Small intestine (tissue), 7 donors: ENCODE results near the gene FBXW8. TPM values are rescaled to one million over a fixed set of nuclear protein-coding genes. Genes with fewer than 3 reads are reported as not detected.

Experiments
- DNase-seq, 2 donors: peaks; one replicate each; pipeline versions ENCODE4 v3.0.0 to v3.0.0-alpha.2; 2013
- FAIRE-seq: peaks from 2 replicates; lab custom pipeline; 2012; peaks lifted over from hg19 to GRCh38; lab: Jason Lieb, UNC
- H3K27ac ChIP-seq, 3 donors: one replicate each; pipeline ENCODE4 v1.5.1; 2013; ENCODE audit warnings: low read length in 2 of 3, mild to moderate bottlenecking in 2 of 3, control low read depth in 1 of 3, inconsistent platforms in 1 of 3, low read depth in 1 of 3, moderate library complexity in 1 of 3
- H3K27me3 ChIP-seq, 3 donors: one replicate each; pipeline ENCODE4 v1.6.1; 2013; ENCODE audit warnings: low read length in 3 of 3, inconsistent platforms in 1 of 3; ENCODE audit not compliant: control insufficient read depth in 3 of 3, insufficient read depth in 3 of 3
- H3K36me3 ChIP-seq, 3 donors: one replicate each; pipeline ENCODE4 v1.6.1; 2013; ENCODE audit warnings: low read length in 3 of 3, inconsistent platforms in 1 of 3, low read depth in 1 of 3, mild to moderate bottlenecking in 1 of 3, moderate library complexity in 1 of 3; ENCODE audit not compliant: control insufficient read depth in 3 of 3, insufficient read depth in 2 of 3
- H3K4me1 ChIP-seq, 3 donors: one replicate each; pipeline ENCODE4 v1.6.1; 2013; ENCODE audit warnings: low read length in 2 of 3, inconsistent platforms in 1 of 3, low read depth in 1 of 3, mild to moderate bottlenecking in 1 of 3, moderate library complexity in 1 of 3; ENCODE audit not compliant: control insufficient read depth in 3 of 3, insufficient read depth in 2 of 3
- H3K4me3 ChIP-seq, 3 donors: one replicate each; pipeline ENCODE4 v1.5.1; 2013; ENCODE audit warnings: low read length in 3 of 3, control low read depth in 1 of 3, inconsistent platforms in 1 of 3, low read depth in 1 of 3, mild to moderate bottlenecking in 1 of 3, moderate library complexity in 1 of 3
- H3K9me3 ChIP-seq, 2 donors: one replicate each; pipeline ENCODE4 v1.6.1; 2013; ENCODE audit warnings: low read depth in 1 of 2, low read length in 1 of 2; ENCODE audit not compliant: control insufficient read depth in 2 of 2, insufficient read depth in 1 of 2
- WGBS, 3 donors: extraction: QIAGEN DNeasy Blood & Tissue Kit; methylation state at CpG; one replicate each; pipeline ENCODE4 v1.1.7; 2013; 5-methylcytosine and 5-hydroxymethylcytosine counted together
- polyA plus RNA-seq, 4 donors: library from polyadenylated mRNA; stranded (reverse) in 3 of 4; unstranded in 1 of 4; fragments of 200-250 nt in 3 of 4; fragments of 120-200 nt in 1 of 4; gene quantifications; one replicate each; pipeline versions ENCODE4 v1.2.1 to v1.2.3, GENCODE V29; 2013
- donor health status: healthy with polysubstance abuse.
- donor health status: control.
- donor health status: control.
- donor health status: Bipolar disorder and iron deficiency.
- donor health status: healthy.

FBXW8 gene
- polyA plus RNA-seq, 4 donors: 1.1 to 13.1 (median 3.5) TPM

DNA sequence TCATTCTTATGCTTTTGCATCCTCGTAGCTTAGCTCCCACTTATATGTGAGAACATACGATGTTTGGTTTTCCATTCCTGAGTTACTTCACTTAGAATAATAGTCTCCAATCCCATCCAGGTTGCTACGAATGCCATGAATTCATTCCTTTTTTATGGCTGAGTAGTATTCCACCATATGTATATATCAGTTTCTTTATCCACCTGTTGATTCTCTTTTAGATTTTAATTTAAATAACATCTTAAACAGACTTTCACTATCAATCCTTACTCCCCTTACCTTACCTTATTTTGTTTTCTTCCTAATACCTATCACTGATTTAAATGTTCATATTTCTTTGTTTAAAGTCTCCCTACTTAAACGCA lies 488 bp upstream of the FBXW8 start:
- Histone ChIP-seq H3K36me3 (peaks cover 0 to under 1% (median 0%) of the 10 kb centered on the region in 3 donors), H3K27ac (no peak overlapping the region), H3K27me3 (peaks cover 0 to 2% (median 0%) of the 10 kb centered on the region in 3 donors), H3K9me3 (no peaks in the 10 kb centered on the region), H3K4me3 (peak overlapping the region in 2 of 3 donors; percentile 55 to 99), H3K4me1 (peaks cover 0 to 4% (median 0%) of the 10 kb centered on the region in 3 donors)
- FAIRE-seq (no peak), DNase-seq (no peak)
- WGBS, 3 donors: 49 to 68% (median 55%) methylated on average over 4 of the region's 4 CpGs

- Histone ChIP-seq H3K9me3 (no peaks in the 10 kb centered on the region), H3K36me3 (peaks cover 0 to 9% (median 0%) of the 10 kb centered on the region in 3 donors), H3K4me3 (no peak overlapping the region), H3K27me3 (no peaks in the 10 kb centered on the region), H3K27ac (no peak overlapping the region), H3K4me1 (peaks cover 5 to 19% (median 7%) of the 10 kb centered on the region in 3 donors)
- FAIRE-seq (no peak), DNase-seq (no peak)
- WGBS, 3 donors: 97 to 100% (median 100%) methylated on average over 1 of the region's 1 CpG
Measured at GRCh38 chr12:116915326-116915725, 4.6 kb downstream of the FBXW8 start.

GRCh38 chr12:116916122-116916521 lies 5.4 kb downstream of the FBXW8 start:
- Histone ChIP-seq H3K4me1 (peaks cover 5 to 21% (median 7%) of the 10 kb centered on the region in 3 donors), H3K4me3 (no peak overlapping the region), H3K36me3 (peaks cover 0 to 11% (median 0%) of the 10 kb centered on the region in 3 donors), H3K9me3 (no peaks in the 10 kb centered on the region), H3K27me3 (no peaks in the 10 kb centered on the region), H3K27ac (no peak overlapping the region)
- peak; percentile 9 to 20 for DNase-seq
- FAIRE-seq: no peak

- no peak for FAIRE-seq
Measured at GRCh38 chr12:116916714-116917114, 6.0 kb downstream of the FBXW8 start.

DNA sequence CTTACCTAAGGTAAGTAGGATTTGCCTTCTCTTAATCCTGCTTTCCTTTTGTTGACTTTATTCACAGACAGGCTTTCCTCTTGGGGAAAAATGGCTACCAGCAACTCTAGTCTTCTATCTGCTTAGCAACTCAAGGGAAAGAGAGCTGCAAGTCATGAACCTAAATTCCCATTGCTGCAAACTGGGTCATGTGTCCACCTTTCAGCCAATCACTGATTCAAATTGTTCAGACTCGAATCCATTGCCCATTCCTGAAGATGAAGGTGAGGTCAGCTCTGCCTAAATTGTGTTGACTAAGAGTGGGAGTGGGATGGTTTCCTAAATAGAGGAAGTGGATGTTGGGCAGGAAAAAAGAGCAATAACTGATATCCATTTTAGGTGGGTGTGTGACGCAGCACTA lies 7.7 kb downstream of the FBXW8 start:
- H3K4me1 ChIP-seq: peaks cover 3 to 21% (median 5%) of the 10 kb centered on the region in 3 donors
- FAIRE-seq (no peak), DNase-seq (no peak)
- H3K4me3 ChIP-seq: no peak overlapping the region
- peaks cover 0 to 11% (median 0%) of the 10 kb centered on the region in 3 donors for H3K36me3 ChIP-seq
- WGBS, 3 donors: 93 to 95% (median 94%) methylated on average over 2 of the region's 2 CpGs
- H3K9me3 ChIP-seq: no peaks in the 10 kb centered on the region
- no peaks in the 10 kb centered on the region for H3K27me3 ChIP-seq
- H3K27ac ChIP-seq: no peak overlapping the region

More at GRCh38 chr12:116916714-116917114, 6.0 kb downstream of the FBXW8 start:
- Histone ChIP-seq H3K27ac (no peak overlapping the region), H3K4me3 (no peak overlapping the region), H3K27me3 (no peaks in the 10 kb centered on the region), H3K4me1 (peaks cover 5 to 21% (median 7%) of the 10 kb centered on the region in 3 donors), H3K36me3 (peaks cover 0 to 11% (median 0%) of the 10 kb centered on the region in 3 donors), H3K9me3 (no peaks in the 10 kb centered on the region)
- DNase-seq: peak; percentile 19 to 23
- WGBS, 3 donors: 59 to 77% (median 63%) methylated on average over 5 of the region's 5 CpGs

- peak overlapping the region in 1 of 3 donors; percentile 29 for H3K27ac ChIP-seq
- no peaks in the 10 kb centered on the region for H3K27me3 ChIP-seq
- WGBS, 3 donors: 22 to 58% (median 28%) methylated on average over 4 of the region's 4 CpGs
- peaks cover 3 to 21% (median 5%) of the 10 kb centered on the region in 3 donors for H3K4me1 ChIP-seq
- H3K9me3 ChIP-seq: no peaks in the 10 kb centered on the region
- no peak overlapping the region for H3K4me3 ChIP-seq
- peaks cover 0 to 11% (median 0%) of the 10 kb centered on the region in 3 donors for H3K36me3 ChIP-seq
- no peak for FAIRE-seq
- DNase-seq: peak; percentile 73 to 82
Measured at GRCh38 chr12:116919247-116919661, 8.5 kb downstream of the FBXW8 start.

DNA sequence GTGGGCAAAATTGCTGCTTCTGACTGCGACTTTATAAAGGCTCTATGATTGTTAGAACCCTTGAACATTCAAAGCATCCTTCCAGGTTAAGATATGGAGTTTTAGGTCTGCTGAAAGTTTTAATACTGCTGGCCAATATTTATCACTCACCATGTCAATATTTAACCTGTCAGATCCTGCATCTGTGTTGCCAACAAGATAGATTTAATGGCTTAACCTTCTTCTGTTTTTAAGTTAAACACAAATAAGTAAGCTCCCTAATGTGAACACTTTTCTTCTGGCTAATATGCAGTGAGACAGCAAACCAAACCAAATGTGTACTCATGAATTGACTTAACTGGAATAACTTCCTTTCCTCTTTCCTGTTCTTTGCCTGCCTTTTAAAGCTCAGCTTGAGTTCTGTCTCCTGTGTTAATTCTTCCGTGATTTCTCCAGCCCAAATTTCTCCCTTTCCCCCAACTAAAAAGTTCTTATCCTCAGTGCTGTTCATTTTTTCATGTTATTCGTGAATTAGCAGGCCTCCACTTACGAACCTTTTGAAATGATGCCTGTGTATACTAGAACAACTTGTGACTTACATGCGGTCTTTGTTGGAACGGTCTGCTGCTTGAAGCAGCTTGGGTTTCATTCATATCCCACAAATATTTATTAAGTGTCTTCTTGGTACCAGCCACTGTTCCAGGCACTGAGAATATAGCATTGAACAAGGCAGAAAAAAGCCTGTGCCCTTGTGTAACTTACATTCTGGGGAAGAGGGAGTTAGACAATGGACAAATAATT lies 9.1 kb downstream of the FBXW8 start:
- Histone ChIP-seq H3K27ac (peak overlapping the region in 1 of 3 donors; percentile 7), H3K36me3 (peaks cover 0 to 11% (median 0%) of the 10 kb centered on the region in 3 donors), H3K4me3 (no peak overlapping the region), H3K9me3 (no peaks in the 10 kb centered on the region), H3K4me1 (peaks cover 3 to 21% (median 5%) of the 10 kb centered on the region in 3 donors), H3K27me3 (no peaks in the 10 kb centered on the region)
- DNase-seq (peak in 1 of 2 donors; percentile 11), FAIRE-seq (no peak)
- 68 to 72% (median 70%) methylated on average over 6 of the region's 6 CpGs for WGBS, 3 donors

DNA sequence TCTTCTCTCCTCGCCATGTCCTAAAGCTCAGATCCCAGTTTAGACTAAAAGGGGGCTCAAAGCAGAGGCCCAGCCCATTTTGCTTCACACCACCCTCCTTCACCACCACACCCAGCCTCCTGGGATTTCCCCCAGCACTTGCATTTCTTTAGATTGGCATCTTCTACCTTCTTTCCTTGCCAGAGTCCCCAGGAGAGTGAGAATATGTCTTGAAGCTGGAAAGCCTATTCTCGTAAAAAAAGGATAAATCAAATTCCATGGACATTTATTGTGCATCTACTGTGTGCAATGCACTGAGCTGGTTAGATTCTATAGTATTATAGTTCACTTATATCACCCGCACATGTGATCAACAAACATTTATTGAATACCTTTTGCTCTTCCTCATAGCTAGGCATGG lies 10.2 kb downstream of the FBXW8 start:
- DNase-seq (no peak), FAIRE-seq (no peak)
- 91 to 98% (median 92%) methylated on average over 3 of the region's 3 CpGs for WGBS, 3 donors
- Histone ChIP-seq H3K4me1 (peaks cover 3 to 21% (median 5%) of the 10 kb centered on the region in 3 donors), H3K4me3 (no peak overlapping the region), H3K9me3 (no peaks in the 10 kb centered on the region), H3K36me3 (peaks cover 0 to 8% (median 0%) of the 10 kb centered on the region in 3 donors), H3K27ac (no peak overlapping the region), H3K27me3 (no peaks in the 10 kb centered on the region)
